Measurements from ENCODE around the gene PCDHB8.
"Not testable (repeated sequence)": the region's sequence is repeated elsewhere in the genome, so short reads cannot be mapped to it uniquely, and the experiment has no call there.

PCDHB8 gene

DNA sequence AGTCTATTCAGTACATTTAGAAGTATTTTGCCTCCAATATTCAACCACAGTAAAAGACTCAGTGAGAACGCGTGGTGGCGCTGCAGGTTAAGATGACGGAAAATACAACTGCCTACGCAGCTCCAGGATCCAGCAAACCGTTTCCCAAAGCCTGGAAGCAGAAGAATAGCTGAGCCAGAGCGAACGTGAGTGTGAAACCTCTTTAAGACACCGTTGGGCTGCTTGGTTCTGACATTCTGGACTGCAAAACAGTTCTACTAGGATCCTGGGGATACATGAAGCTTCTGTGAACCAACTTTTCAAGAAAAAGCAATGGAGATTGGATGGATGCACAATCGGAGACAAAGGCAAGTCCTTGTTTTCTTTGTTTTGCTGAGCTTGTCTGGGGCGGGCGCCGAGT is 4.7 kb downstream of the PCDHB8 start, which contains the start of gene PCDHB16:
PCDHB16 (plus strand) TSS at position 140 of the 400 bp plus-strand sequence; CDS start at position 313, 173 bp downstream.
- no peak within 1 kb of the TSS for H3K4me3 ChIP-seq (ENCODE audit: low read depth, low read length, poor library complexity, severe bottlenecking)
- H3K27ac ChIP-seq (ENCODE audit: low read depth, low read length, poor library complexity, severe bottlenecking): no peak within 1 kb of the TSS

DNA sequence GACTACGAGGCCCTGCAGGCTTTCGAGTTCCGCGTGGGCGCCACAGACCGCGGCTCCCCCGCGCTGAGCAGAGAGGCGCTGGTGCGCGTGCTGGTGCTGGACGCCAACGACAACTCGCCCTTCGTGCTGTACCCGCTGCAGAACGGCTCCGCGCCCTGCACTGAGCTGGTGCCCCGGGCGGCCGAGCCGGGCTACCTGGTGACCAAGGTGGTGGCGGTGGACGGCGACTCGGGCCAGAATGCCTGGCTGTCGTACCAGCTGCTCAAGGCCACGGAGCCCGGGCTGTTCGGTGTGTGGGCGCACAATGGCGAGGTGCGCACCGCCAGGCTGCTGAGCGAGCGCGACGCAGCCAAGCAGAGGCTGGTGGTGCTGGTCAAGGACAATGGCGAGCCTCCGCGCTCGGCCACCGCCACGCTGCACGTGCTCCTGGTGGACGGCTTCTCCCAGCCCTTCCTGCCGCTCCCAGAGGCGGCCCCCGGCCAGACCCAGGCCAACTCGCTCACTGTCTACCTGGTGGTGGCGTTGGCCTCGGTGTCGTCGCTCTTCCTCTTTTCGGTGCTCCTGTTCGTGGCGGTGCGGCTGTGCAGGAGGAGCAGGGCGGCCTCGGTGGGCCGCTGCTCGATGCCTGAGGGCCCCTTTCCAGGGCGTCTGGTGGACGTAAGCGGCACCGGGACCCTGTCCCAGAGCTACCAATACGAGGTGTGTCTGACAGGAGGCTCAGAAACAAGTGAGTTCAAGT is 6.7 kb downstream of the PCDHB8 start:
- H3K9ac ChIP-seq (ENCODE audit: low read length); H3K79me2 ChIP-seq (ENCODE audit: insufficient read depth, low read length); H3K9me2 ChIP-seq (ENCODE audit: low read depth, low read length); H3K27ac ChIP-seq (ENCODE audit: low read depth, low read length, poor library complexity, severe bottlenecking); H3K36me3 ChIP-seq (ENCODE audit: insufficient read depth, low read length); H3K27me3 ChIP-seq (ENCODE audit: insufficient read depth, low read length); H3K4me2 ChIP-seq (ENCODE audit: low read length); H3K9me3 ChIP-seq (ENCODE audit: low read length); H3F3A ChIP-seq (ENCODE audit: insufficient read depth, low read length); H3K4me3 ChIP-seq (ENCODE audit: low read depth, low read length, poor library complexity, severe bottlenecking); H3K4me1 ChIP-seq (ENCODE audit: insufficient read depth, low read length, severe bottlenecking); H4K20me1 ChIP-seq (ENCODE audit: insufficient read depth, low read length); H2AFZ ChIP-seq (ENCODE audit: low read length): not testable (repeated sequence)

More for the DNA sequence above, 4.7 kb downstream of the PCDHB8 start, which contains the start of gene PCDHB16:
- Histone ChIP-seq H4K20me1 (ENCODE audit: insufficient read depth, low read length) (no peaks in the 10 kb centered on the region), H3K9ac (ENCODE audit: low read length) (no peak within 1 kb of the TSS), H3F3A (ENCODE audit: insufficient read depth, low read length) (no peaks in the 10 kb centered on the region), H3K9me3 (ENCODE audit: low read length) (no peaks in the 10 kb centered on the region), H3K9me2 (ENCODE audit: low read depth, low read length) (no peaks in the 10 kb centered on the region), H3K79me2 (ENCODE audit: insufficient read depth, low read length) (no peaks in the 10 kb centered on the region), H3K4me1 (ENCODE audit: insufficient read depth, low read length, severe bottlenecking) (no peaks in the 10 kb centered on the region), H3K27me3 (ENCODE audit: insufficient read depth, low read length) (no peaks in the 10 kb centered on the region), H2AFZ (ENCODE audit: low read length) (no peak within 1 kb of the TSS), H3K4me2 (ENCODE audit: low read length) (no peak within 1 kb of the TSS), H3K36me3 (ENCODE audit: insufficient read depth, low read length) (no peaks in the 10 kb centered on the region)
- no peak for TF ChIP-seq EZH2 (IDR thresholded peaks at IDR 0.05; ENCODE audit: borderline replicate concordance, low read length)
- TF ChIP-seq, protein P1, sequence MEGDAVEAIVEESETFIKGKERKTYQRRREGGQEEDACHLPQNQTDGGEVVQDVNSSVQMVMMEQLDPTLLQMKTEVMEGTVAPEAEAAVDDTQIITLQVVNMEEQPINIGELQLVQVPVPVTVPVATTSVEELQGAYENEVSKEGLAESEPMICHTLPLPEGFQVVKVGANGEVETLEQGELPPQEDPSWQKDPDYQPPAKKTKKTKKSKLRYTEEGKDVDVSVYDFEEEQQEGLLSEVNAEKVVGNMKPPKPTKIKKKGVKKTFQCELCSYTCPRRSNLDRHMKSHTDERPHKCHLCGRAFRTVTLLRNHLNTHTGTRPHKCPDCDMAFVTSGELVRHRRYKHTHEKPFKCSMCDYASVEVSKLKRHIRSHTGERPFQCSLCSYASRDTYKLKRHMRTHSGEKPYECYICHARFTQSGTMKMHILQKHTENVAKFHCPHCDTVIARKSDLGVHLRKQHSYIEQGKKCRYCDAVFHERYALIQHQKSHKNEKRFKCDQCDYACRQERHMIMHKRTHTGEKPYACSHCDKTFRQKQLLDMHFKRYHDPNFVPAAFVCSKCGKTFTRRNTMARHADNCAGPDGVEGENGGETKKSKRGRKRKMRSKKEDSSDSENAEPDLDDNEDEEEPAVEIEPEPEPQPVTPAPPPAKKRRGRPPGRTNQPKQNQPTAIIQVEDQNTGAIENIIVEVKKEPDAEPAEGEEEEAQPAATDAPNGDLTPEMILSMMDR (IDR thresholded peaks at IDR 0.05; ENCODE audit: low read length): peak; percentile 52

DNA sequence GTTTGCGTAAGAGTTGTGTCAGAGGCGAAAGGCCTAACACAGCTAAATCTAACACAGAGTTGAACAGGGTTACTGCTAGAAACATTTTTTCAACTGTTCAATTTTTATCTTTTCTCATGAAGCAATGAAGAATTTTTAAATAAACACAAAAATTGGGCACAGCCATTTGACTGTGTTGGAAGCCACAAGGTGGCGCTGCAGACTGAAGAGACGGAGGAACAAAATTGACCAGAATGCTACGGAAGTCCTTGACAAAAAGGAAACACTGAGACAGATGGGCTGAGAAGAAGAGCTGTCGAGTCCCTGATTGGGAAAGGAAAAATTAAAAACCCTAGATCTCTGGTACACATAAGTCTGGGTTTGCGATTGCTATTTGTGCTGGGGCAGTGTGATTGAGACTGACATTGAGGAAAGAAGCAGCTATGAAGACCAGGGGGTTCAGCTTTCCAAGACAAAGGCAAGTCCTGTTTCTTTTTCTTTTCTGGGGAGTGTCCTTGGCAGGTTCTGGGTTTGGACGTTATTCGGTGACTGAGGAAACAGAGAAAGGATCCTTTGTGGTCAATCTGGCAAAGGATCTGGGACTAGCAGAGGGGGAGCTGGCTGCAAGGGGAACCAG is 9.4 kb downstream of the PCDHB8 start, which contains the start of gene PCDHB9:
PCDHB9 (plus strand) TSS at position 265 of the 616 bp plus-strand sequence; CDS start at position 423, 158 bp downstream.
- H3K4me3 ChIP-seq (ENCODE audit: low read depth, low read length, poor library complexity, severe bottlenecking): peak within 1 kb of the TSS; percentile 9
- TF ChIP-seq EZH2 (IDR thresholded peaks at IDR 0.05; ENCODE audit: borderline replicate concordance, low read length): no peak
- TF ChIP-seq, protein P1 (IDR thresholded peaks at IDR 0.05; ENCODE audit: low read length): peak; percentile 92
- H3F3A ChIP-seq (ENCODE audit: insufficient read depth, low read length): no peaks in the 10 kb centered on the region
- no peaks in the 10 kb centered on the region for H3K9me3 ChIP-seq (ENCODE audit: low read length)
- no peaks in the 10 kb centered on the region for H3K4me1 ChIP-seq (ENCODE audit: insufficient read depth, low read length, severe bottlenecking)
- no peaks in the 10 kb centered on the region for H3K9me2 ChIP-seq (ENCODE audit: low read depth, low read length)
- H3K27me3 ChIP-seq (ENCODE audit: insufficient read depth, low read length): no peaks in the 10 kb centered on the region
- no peaks in the 10 kb centered on the region for H3K36me3 ChIP-seq (ENCODE audit: insufficient read depth, low read length)
- peak within 1 kb of the TSS; percentile 19; the same call in 1 of the 2 replicates for H3K4me2 ChIP-seq (ENCODE audit: low read length)
- no peaks in the 10 kb centered on the region for H4K20me1 ChIP-seq (ENCODE audit: insufficient read depth, low read length)
- H3K27ac ChIP-seq (ENCODE audit: low read depth, low read length, poor library complexity, severe bottlenecking): no peak within 1 kb of the TSS
- H2AFZ ChIP-seq (ENCODE audit: low read length): no peak within 1 kb of the TSS
- no peaks in the 10 kb centered on the region for H3K79me2 ChIP-seq (ENCODE audit: insufficient read depth, low read length)
- H3K9ac ChIP-seq (ENCODE audit: low read length): no peak within 1 kb of the TSS

DNA sequence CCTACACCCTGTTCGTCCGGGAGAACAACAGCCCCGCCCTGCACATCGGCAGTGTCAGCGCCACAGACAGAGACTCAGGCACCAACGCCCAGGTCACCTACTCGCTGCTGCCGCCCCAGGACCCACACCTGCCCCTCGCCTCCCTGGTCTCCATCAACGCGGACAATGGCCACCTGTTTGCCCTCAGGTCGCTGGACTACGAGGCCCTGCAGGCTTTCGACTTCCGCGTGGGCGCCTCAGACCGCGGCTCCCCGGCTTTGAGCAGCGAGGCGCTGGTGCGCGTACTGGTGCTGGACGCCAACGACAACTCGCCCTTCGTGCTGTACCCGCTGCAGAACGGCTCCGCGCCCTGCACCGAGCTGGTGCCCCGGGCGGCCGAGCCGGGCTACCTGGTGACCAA is 11.1 kb downstream of the PCDHB8 start:
- not testable (repeated sequence) for H3K9me3 ChIP-seq (ENCODE audit: low read length); H3F3A ChIP-seq (ENCODE audit: insufficient read depth, low read length); H3K4me1 ChIP-seq (ENCODE audit: insufficient read depth, low read length, severe bottlenecking); H4K20me1 ChIP-seq (ENCODE audit: insufficient read depth, low read length); H3K4me3 ChIP-seq (ENCODE audit: low read depth, low read length, poor library complexity, severe bottlenecking); H3K27me3 ChIP-seq (ENCODE audit: insufficient read depth, low read length); H3K9ac ChIP-seq (ENCODE audit: low read length); H3K27ac ChIP-seq (ENCODE audit: low read depth, low read length, poor library complexity, severe bottlenecking); H3K36me3 ChIP-seq (ENCODE audit: insufficient read depth, low read length); H3K4me2 ChIP-seq (ENCODE audit: low read length); H3K79me2 ChIP-seq (ENCODE audit: insufficient read depth, low read length); H3K9me2 ChIP-seq (ENCODE audit: low read depth, low read length); H2AFZ ChIP-seq (ENCODE audit: low read length)

DNA sequence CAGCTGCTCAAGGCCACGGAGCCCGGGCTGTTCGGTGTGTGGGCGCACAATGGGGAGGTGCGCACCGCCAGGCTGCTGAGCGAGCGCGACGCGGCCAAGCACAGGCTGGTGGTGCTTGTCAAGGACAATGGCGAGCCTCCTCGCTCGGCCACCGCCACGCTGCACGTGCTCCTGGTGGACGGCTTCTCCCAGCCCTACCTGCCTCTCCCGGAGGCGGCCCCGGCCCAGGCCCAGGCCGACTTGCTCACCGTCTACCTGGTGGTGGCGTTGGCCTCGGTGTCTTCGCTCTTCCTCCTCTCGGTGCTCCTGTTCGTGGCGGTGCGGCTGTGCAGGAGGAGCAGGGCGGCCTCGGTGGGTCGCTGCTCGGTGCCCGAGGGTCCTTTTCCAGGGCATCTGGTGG is 11.5 kb downstream of the PCDHB8 start:
- H3K27ac ChIP-seq (ENCODE audit: low read depth, low read length, poor library complexity, severe bottlenecking); H4K20me1 ChIP-seq (ENCODE audit: insufficient read depth, low read length); H3K9me2 ChIP-seq (ENCODE audit: low read depth, low read length); H3F3A ChIP-seq (ENCODE audit: insufficient read depth, low read length); H3K9me3 ChIP-seq (ENCODE audit: low read length); H3K4me3 ChIP-seq (ENCODE audit: low read depth, low read length, poor library complexity, severe bottlenecking); H3K9ac ChIP-seq (ENCODE audit: low read length); H3K36me3 ChIP-seq (ENCODE audit: insufficient read depth, low read length); H2AFZ ChIP-seq (ENCODE audit: low read length); H3K27me3 ChIP-seq (ENCODE audit: insufficient read depth, low read length); H3K4me1 ChIP-seq (ENCODE audit: insufficient read depth, low read length, severe bottlenecking); H3K79me2 ChIP-seq (ENCODE audit: insufficient read depth, low read length); H3K4me2 ChIP-seq (ENCODE audit: low read length): not testable (repeated sequence)
